Measurements from ENCODE around the gene ZDHHC14.

DNA sequence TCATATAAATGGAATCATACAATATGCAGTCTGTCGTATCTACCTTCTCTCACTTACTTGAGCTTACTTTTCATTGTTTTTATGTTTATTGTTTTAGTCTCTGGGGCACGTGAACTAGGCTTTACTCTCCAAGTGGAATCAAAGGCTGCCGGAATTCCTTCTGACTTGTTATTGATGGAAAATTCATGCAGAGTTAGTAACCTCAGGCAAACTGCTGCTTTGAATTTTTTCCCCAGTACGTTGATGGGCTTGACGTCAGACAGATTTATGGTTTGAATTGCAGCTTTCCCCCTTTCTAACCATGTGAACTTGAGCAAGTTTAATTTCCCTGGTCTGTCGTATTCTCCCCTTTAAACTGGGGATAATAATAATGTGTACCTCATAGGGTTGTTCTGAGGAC is 68.6 kb downstream of the ZDHHC14 start:
- no peak for TF ChIP-seq CTCF (IDR thresholded peaks at IDR 0.05)
- no peak for TF ChIP-seq ZFX (IDR thresholded peaks at IDR 0.05; ENCODE audit: borderline replicate concordance)

Measured in 22Rv1 (cell line).